Measurements from ENCODE around the gene SGCA. TPM values are rescaled to one million over a fixed set of nuclear protein-coding genes. Genes with fewer than 3 reads are reported as not detected.
A peak's percentile ranks its signal among the peaks of the same experiment; 100 is the strongest.

The SGCA gene
- total and polyA plus RNA-seq, 2 of the 13 experiments (the other 11 are each of a cell fraction or from before 2014, with no cell fraction given): not detected

DNA sequence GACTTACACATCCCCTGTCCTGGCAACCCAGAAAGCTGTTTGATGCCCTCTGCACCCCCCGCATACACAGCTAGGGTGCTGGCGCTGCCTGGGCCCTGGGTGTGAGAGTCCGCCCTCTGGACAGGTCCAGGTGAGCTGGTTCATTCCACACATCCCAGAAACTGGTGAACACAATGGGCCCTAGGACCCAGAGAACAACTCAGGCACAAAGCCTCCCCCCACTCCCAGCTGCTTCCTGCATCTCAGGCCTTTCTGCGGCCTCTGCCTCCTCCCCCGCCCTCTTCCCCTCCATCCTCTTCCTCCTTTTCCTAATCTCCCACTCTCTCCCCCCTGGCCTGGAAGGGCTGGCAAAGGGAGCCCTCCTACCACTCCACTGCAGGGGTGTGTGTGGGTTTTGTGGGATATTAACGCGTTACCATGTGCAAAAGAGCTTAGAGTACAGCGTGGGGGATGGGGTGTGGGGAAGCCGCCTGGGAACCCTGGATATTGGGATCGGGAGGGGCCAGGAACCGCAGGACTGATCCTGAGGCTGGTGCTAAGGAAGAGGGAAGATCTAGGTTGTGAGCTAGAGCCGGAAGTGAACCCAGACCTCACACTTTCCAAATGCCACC lies 13.8 kb upstream of the SGCA start (continued):
- TF ChIP-seq, protein P1, sequence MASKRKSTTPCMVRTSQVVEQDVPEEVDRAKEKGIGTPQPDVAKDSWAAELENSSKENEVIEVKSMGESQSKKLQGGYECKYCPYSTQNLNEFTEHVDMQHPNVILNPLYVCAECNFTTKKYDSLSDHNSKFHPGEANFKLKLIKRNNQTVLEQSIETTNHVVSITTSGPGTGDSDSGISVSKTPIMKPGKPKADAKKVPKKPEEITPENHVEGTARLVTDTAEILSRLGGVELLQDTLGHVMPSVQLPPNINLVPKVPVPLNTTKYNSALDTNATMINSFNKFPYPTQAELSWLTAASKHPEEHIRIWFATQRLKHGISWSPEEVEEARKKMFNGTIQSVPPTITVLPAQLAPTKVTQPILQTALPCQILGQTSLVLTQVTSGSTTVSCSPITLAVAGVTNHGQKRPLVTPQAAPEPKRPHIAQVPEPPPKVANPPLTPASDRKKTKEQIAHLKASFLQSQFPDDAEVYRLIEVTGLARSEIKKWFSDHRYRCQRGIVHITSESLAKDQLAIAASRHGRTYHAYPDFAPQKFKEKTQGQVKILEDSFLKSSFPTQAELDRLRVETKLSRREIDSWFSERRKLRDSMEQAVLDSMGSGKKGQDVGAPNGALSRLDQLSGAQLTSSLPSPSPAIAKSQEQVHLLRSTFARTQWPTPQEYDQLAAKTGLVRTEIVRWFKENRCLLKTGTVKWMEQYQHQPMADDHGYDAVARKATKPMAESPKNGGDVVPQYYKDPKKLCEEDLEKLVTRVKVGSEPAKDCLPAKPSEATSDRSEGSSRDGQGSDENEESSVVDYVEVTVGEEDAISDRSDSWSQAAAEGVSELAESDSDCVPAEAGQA (IDR thresholded peaks at IDR 0.05; ENCODE audit: low read depth): no peak
- TF ChIP-seq, protein P1 (CRISPR knock-in tag; IDR thresholded peaks at IDR 0.05; ENCODE audit: borderline replicate concordance): no peak
- TF ChIP-seq ZNF34 (CRISPR knock-in tag; IDR thresholded peaks at IDR 0.05; ENCODE audit: borderline replicate concordance): no peak
- TF ChIP-seq PLRG1 (conservative IDR thresholded peaks at IDR 0.05): no peak
- TF ChIP-seq, protein P2, sequence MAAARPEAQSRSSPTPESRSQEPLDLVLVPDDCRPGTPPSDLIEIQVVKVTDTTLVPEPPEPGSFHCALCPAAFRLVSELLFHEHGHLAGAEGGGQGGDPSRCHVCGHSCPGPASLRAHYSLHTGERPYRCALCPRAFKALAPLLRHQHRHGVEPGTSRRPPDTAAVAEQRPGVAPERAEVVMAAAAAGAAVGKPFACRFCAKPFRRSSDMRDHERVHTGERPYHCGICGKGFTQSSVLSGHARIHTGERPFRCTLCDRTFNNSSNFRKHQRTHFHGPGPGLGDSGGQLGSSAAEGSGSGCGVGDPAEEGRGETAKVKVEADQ (CRISPR knock-in tag; IDR thresholded peaks at IDR 0.05; ENCODE audit: borderline replicate concordance): no peak
- TF ChIP-seq NR2F2 (IDR thresholded peaks at IDR 0.05; ENCODE audit: borderline replicate concordance, low read depth): 0 out of 2 replicates have a peak, but pooled peaks have one; percentile 34
- TF ChIP-seq, protein P3, sequence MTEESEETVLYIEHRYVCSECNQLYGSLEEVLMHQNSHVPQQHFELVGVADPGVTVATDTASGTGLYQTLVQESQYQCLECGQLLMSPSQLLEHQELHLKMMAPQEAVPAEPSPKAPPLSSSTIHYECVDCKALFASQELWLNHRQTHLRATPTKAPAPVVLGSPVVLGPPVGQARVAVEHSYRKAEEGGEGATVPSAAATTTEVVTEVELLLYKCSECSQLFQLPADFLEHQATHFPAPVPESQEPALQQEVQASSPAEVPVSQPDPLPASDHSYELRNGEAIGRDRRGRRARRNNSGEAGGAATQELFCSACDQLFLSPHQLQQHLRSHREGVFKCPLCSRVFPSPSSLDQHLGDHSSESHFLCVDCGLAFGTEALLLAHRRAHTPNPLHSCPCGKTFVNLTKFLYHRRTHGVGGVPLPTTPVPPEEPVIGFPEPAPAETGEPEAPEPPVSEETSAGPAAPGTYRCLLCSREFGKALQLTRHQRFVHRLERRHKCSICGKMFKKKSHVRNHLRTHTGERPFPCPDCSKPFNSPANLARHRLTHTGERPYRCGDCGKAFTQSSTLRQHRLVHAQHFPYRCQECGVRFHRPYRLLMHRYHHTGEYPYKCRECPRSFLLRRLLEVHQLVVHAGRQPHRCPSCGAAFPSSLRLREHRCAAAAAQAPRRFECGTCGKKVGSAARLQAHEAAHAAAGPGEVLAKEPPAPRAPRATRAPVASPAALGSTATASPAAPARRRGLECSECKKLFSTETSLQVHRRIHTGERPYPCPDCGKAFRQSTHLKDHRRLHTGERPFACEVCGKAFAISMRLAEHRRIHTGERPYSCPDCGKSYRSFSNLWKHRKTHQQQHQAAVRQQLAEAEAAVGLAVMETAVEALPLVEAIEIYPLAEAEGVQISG (CRISPR knock-in tag; IDR thresholded peaks at IDR 0.05): peak; percentile 66; the same call in 1 of the 2 replicates
- TF ChIP-seq ZFX (CRISPR knock-in tag; IDR thresholded peaks at IDR 0.05; ENCODE audit: low read depth): peak; percentile 94
- no peak for TF ChIP-seq ZNF460 (CRISPR knock-in tag; IDR thresholded peaks at IDR 0.05; ENCODE audit: borderline replicate concordance)
- TF ChIP-seq ZNF768 (CRISPR knock-in tag; IDR thresholded peaks at IDR 0.05): peak; percentile 65; the same call in 1 of the 2 replicates
- TF ChIP-seq TAF1 (CRISPR knock-in tag; IDR thresholded peaks at IDR 0.05): peak; percentile 20; the same call in 1 of the 2 replicates
- TF ChIP-seq PITX1 (CRISPR knock-in tag; IDR thresholded peaks at IDR 0.05): peak; percentile 85
- TF ChIP-seq, protein P4, sequence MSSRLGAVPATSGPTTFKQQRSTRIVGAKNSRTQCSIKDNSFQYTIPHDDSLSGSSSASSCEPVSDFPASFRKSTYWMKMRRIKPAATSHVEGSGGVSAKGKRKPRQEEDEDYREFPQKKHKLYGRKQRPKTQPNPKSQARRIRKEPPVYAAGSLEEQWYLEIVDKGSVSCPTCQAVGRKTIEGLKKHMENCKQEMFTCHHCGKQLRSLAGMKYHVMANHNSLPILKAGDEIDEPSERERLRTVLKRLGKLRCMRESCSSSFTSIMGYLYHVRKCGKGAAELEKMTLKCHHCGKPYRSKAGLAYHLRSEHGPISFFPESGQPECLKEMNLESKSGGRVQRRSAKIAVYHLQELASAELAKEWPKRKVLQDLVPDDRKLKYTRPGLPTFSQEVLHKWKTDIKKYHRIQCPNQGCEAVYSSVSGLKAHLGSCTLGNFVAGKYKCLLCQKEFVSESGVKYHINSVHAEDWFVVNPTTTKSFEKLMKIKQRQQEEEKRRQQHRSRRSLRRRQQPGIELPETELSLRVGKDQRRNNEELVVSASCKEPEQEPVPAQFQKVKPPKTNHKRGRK (CRISPR knock-in tag; IDR thresholded peaks at IDR 0.05): no peak
- 0 out of 2 replicates have a peak, but pooled peaks have one; percentile 42 for TF ChIP-seq RNF2 (conservative IDR thresholded peaks at IDR 0.05; ENCODE audit: low read depth)
- TF ChIP-seq PAWR (CRISPR knock-in tag; IDR thresholded peaks at IDR 0.05; ENCODE audit: borderline replicate concordance): no peak
- TF ChIP-seq ZNF883 (CRISPR knock-in tag; IDR thresholded peaks at IDR 0.05; ENCODE audit: not compliant biosample characterization): no peak
- 0 out of 2 replicates have a peak, but pooled peaks have one; percentile 58 for TF ChIP-seq ZNF234 (CRISPR knock-in tag; conservative IDR thresholded peaks at IDR 0.05)
- TF ChIP-seq TSC22D2 (CRISPR knock-in tag; IDR thresholded peaks at IDR 0.05; ENCODE audit: borderline replicate concordance): no peak
- TF ChIP-seq ZNF143 (CRISPR knock-in tag; IDR thresholded peaks at IDR 0.05): no peak
